GM12878 (cell line): Measurements from ENCODE around the gene KCNK1.

ENCODE experiments used
- CTCF ChIP-seq, 3 experiments: IDR thresholded peaks in 2 of 3; conservative IDR thresholded peaks in 1 of 3; 2 replicates each; pipeline ENCODE4 v1.5.1; 2011; ENCODE audit warnings: low read depth in 3 of 3, low read length in 3 of 3, mild to moderate bottlenecking in 3 of 3, control low read depth in 2 of 3, moderate library complexity in 2 of 3, inconsistent platforms in 1 of 3, mixed read lengths in 1 of 3; ENCODE audit not compliant: control insufficient read depth in 2 of 3, insufficient read depth in 1 of 3; ENCODE audit errors: extremely low read depth in 1 of 3
- ELK1 ChIP-seq: IDR thresholded peaks from 2 replicates; pipeline ENCODE4 v1.6.1; 2012; ENCODE audit warnings: low read depth, low read length, improper control_type of control experiment
- ETV6 ChIP-seq, 2 experiments: fragments of 450-650 bp in 1 of 2; IDR thresholded peaks in 1 of 2; conservative IDR thresholded peaks in 1 of 2; 2 replicates each; pipeline ENCODE4 v1.6.1; 2014; ENCODE audit warnings: antibody characterized with exemption in 1 of 2, borderline replicate concordance in 1 of 2, low read depth in 1 of 2, mild to moderate bottlenecking in 1 of 2, moderate library complexity in 1 of 2
- GABPA ChIP-seq: IDR thresholded peaks from 2 replicates; pipeline ENCODE4 v1.6.1; 2014; ENCODE audit warnings: antibody characterized with exemption, low read depth, mild to moderate bottlenecking, inconsistent platforms
- MYC ChIP-seq: IDR thresholded peaks from 2 replicates; pipeline ENCODE4 v1.6.1; 2011; ENCODE audit warnings: mild to moderate bottlenecking, low read length, moderate library complexity, inconsistent platforms; ENCODE audit not compliant: insufficient read depth, insufficient replicate concordance, insufficient read length, severe bottlenecking
- NFYB ChIP-seq: IDR thresholded peaks from 2 replicates; pipeline ENCODE4 v1.6.1; 2011; ENCODE audit warnings: low read depth, mild to moderate bottlenecking, low read length, improper control_type of control experiment, moderate library complexity; ENCODE audit not compliant: insufficient read depth
- PBX3 ChIP-seq: IDR thresholded peaks from 2 replicates; pipeline ENCODE4 v1.6.1; 2011; ENCODE audit warnings: mild to moderate bottlenecking, low read depth, low read length, moderate library complexity; ENCODE audit not compliant: insufficient replicate concordance
- RAD21 ChIP-seq: IDR thresholded peaks from 2 replicates; pipeline ENCODE4 v1.6.1; 2011; ENCODE audit warnings: mild to moderate bottlenecking, low read depth, low read length, moderate library complexity; ENCODE audit not compliant: insufficient read depth
- TCF12 ChIP-seq: IDR thresholded peaks from 2 replicates; pipeline ENCODE4 v1.6.1; 2011; ENCODE audit warnings: low read depth, mild to moderate bottlenecking, low read length
- YBX1 ChIP-seq: fragments of 450-650 bp; IDR thresholded peaks from 2 replicates; pipeline ENCODE4 v1.6.1; 2016; ENCODE audit warnings: antibody characterized with exemption
- TF ChIP-seq, protein P1 (sequence below): fragments of 450-650 bp; conservative IDR thresholded peaks from 2 replicates; pipeline ENCODE4 v1.6.1; 2017; ENCODE audit warnings: mild to moderate bottlenecking, moderate library complexity
- TF ChIP-seq, protein P2 (sequence below): IDR thresholded peaks from 2 replicates; pipeline ENCODE4 v1.6.1; 2011; ENCODE audit warnings: borderline replicate concordance, low read depth, mild to moderate bottlenecking, moderate library complexity, mixed read lengths, low read length; ENCODE audit not compliant: insufficient read depth; ENCODE audit errors: extremely low read length
- TF ChIP-seq, protein P3 (sequence below): IDR thresholded peaks from 2 replicates; pipeline ENCODE4 v1.6.1; 2011; ENCODE audit warnings: borderline replicate concordance, low read depth, mild to moderate bottlenecking, moderate library complexity, low read length; ENCODE audit not compliant: insufficient read depth, poor library complexity, severe bottlenecking
- TF ChIP-seq, protein P4 (sequence below): fragments of 450-650 bp; IDR thresholded peaks from 2 replicates; pipeline ENCODE4 v1.6.1; 2016; ENCODE audit warnings: mild to moderate bottlenecking, moderate library complexity, borderline replicate concordance

- TF ChIP-seq, protein P1, sequence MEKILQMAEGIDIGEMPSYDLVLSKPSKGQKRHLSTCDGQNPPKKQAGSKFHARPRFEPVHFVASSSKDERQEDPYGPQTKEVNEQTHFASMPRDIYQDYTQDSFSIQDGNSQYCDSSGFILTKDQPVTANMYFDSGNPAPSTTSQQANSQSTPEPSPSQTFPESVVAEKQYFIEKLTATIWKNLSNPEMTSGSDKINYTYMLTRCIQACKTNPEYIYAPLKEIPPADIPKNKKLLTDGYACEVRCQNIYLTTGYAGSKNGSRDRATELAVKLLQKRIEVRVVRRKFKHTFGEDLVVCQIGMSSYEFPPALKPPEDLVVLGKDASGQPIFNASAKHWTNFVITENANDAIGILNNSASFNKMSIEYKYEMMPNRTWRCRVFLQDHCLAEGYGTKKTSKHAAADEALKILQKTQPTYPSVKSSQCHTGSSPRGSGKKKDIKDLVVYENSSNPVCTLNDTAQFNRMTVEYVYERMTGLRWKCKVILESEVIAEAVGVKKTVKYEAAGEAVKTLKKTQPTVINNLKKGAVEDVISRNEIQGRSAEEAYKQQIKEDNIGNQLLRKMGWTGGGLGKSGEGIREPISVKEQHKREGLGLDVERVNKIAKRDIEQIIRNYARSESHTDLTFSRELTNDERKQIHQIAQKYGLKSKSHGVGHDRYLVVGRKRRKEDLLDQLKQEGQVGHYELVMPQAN = no peak
- TF ChIP-seq NFYB (no peak), CTCF (IDR thresholded peaks at IDR 0.05 in 2 of 3, conservative IDR thresholded peaks at IDR 0.05 in 1 of 3; ENCODE audit: control insufficient read depth in 2 of 3, extremely low read depth in 1 of 3, insufficient read depth in 1 of 3, low read depth in 3 of 3, low read length in 3 of 3) (no peak), RAD21 (no peak), ETV6 (conservative IDR thresholded peaks at IDR 0.05 in 1 of 2, IDR thresholded peaks at IDR 0.05 in 1 of 2; ENCODE audit: borderline replicate concordance in 1 of 2, low read depth in 1 of 2) (no peak), GABPA (no peak), MYC (no peak), ELK1 (no peak), YBX1 (no peak), PBX3 (no peak), TCF12 (no peak)
- TF ChIP-seq, protein P2, sequence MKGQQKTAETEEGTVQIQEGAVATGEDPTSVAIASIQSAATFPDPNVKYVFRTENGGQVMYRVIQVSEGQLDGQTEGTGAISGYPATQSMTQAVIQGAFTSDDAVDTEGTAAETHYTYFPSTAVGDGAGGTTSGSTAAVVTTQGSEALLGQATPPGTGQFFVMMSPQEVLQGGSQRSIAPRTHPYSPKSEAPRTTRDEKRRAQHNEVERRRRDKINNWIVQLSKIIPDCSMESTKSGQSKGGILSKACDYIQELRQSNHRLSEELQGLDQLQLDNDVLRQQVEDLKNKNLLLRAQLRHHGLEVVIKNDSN = no peak
- TF ChIP-seq, protein P3, sequence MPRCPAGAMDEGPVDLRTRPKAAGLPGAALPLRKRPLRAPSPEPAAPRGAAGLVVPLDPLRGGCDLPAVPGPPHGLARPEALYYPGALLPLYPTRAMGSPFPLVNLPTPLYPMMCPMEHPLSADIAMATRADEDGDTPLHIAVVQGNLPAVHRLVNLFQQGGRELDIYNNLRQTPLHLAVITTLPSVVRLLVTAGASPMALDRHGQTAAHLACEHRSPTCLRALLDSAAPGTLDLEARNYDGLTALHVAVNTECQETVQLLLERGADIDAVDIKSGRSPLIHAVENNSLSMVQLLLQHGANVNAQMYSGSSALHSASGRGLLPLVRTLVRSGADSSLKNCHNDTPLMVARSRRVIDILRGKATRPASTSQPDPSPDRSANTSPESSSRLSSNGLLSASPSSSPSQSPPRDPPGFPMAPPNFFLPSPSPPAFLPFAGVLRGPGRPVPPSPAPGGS = no peak
- TF ChIP-seq, protein P4, sequence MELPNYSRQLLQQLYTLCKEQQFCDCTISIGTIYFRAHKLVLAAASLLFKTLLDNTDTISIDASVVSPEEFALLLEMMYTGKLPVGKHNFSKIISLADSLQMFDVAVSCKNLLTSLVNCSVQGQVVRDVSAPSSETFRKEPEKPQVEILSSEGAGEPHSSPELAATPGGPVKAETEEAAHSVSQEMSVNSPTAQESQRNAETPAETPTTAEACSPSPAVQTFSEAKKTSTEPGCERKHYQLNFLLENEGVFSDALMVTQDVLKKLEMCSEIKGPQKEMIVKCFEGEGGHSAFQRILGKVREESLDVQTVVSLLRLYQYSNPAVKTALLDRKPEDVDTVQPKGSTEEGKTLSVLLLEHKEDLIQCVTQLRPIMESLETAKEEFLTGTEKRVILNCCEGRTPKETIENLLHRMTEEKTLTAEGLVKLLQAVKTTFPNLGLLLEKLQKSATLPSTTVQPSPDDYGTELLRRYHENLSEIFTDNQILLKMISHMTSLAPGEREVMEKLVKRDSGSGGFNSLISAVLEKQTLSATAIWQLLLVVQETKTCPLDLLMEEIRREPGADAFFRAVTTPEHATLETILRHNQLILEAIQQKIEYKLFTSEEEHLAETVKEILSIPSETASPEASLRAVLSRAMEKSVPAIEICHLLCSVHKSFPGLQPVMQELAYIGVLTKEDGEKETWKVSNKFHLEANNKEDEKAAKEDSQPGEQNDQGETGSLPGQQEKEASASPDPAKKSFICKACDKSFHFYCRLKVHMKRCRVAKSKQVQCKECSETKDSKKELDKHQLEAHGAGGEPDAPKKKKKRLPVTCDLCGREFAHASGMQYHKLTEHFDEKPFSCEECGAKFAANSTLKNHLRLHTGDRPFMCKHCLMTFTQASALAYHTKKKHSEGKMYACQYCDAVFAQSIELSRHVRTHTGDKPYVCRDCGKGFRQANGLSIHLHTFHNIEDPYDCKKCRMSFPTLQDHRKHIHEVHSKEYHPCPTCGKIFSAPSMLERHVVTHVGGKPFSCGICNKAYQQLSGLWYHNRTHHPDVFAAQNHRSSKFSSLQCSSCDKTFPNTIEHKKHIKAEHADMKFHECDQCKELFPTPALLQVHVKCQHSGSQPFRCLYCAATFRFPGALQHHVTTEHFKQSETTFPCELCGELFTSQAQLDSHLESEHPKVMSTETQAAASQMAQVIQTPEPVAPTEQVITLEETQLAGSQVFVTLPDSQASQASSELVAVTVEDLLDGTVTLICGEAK = no peak
Measured at GRCh38 chr1:233661376-233662159, 47.7 kb downstream of the KCNK1 start.
